ENCODE results near the gene LGALS9C. TPM values are rescaled to one million over a fixed set of nuclear protein-coding genes. Genes with fewer than 3 reads are reported as not detected.

Gene LGALS9C
- total RNA-seq, 1 donor from 2014 or later: not detected

Other genes with a start within 250 kb of the LGALS9C start
- gene FLII, start 218.1 kb upstream of the LGALS9C start, total RNA-seq (ENCODE audit: unreplicated experiment): 203 TPM
- 7.4 TPM for gene MIEF2, start 216.1 kb upstream of the LGALS9C start, total RNA-seq (ENCODE audit: unreplicated experiment)
- gene TOP3A, start 161.8 kb upstream of the LGALS9C start, total RNA-seq (ENCODE audit: unreplicated experiment): 58.6 TPM
- gene SMCR8, start 161.5 kb upstream of the LGALS9C start, total RNA-seq (ENCODE audit: unreplicated experiment): 14.0 TPM
- 7.9 TPM for gene SHMT1, start 113.2 kb upstream of the LGALS9C start, total RNA-seq (ENCODE audit: unreplicated experiment)
- not detected for gene EVPLL, start 99.0 kb upstream of the LGALS9C start, total RNA-seq (ENCODE audit: unreplicated experiment)
- gene TBC1D28, start 167.6 kb downstream of the LGALS9C start, total RNA-seq (ENCODE audit: unreplicated experiment): 0.44 TPM
- gene FOXO3B, start 205.5 kb downstream of the LGALS9C start, total RNA-seq (ENCODE audit: unreplicated experiment): 31.4 TPM

Data from glutamatergic neuron (in vitro differentiated cells).